HG02943 (cell line): Measurements from ENCODE around the gene IRAK2.
"Not testable (repeated sequence)": the region's sequence is repeated elsewhere in the genome, so short reads cannot be mapped to it uniquely, and the experiment has no call there.

Source experiments
- ATAC-seq: cut with Tn5 transposase; IDR thresholded peaks from one replicate; pipeline ENCODE4 v1.9.1; 2021; ENCODE audit warnings: mild to moderate bottlenecking, low read depth, moderate library complexity; ENCODE audit not compliant: unreplicated experiment

IRAK2 gene

GRCh38 chr3:10248984-10249748 is 84.4 kb downstream of the IRAK2 start:
- ATAC-seq: peak; percentile 18

- ATAC-seq: no peak
These were observed 85.1 kb downstream of the IRAK2 start for GRCh38 chr3:10249833-10250232.

DNA sequence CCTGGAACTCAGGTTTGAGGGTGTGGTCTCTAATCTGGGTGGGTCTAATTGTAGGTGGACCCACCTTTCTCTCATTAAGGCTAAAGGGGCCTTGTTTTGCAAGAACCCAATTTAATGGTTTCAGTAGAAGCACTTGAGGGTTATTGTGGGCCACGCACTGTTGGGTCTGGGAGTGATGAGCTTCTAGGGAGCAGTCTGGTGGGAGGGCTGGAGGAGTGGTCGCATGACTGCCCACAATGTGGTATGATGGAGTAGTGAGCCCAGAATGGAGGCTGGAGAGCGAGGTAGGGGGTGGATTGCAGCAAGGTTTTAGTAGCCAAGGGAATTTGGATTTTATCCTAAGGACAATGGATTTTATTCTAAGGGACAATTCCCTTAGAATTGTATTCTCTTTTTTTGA is 86.3 kb downstream of the IRAK2 start:
- no peak for ATAC-seq

- no peak for ATAC-seq
These were observed 89.0 kb downstream of the IRAK2 start for GRCh38 chr3:10253731-10254130.

- no peak for ATAC-seq
These were observed 91.1 kb downstream of the IRAK2 start for GRCh38 chr3:10255835-10256234.

DNA sequence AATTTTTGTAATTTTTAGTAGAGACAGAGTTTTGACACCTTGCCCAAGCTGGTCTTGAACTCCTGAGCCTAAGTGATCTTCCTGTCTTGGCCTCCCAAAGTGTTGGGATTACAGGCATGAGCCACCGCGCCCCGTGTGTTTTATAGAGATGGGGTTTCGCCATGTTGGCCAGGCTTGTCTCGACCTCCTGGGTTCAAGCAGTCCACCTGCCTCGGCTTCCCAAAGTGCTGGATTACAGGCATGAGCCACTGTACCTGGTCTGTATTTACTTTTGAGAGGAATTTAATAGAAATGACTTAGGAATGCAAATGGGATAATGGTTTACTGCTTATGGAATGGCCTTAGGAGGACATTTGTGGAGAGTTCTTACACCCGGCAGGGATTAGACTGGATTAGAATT is 94.3 kb downstream of the IRAK2 start:
- no peak for ATAC-seq

DNA sequence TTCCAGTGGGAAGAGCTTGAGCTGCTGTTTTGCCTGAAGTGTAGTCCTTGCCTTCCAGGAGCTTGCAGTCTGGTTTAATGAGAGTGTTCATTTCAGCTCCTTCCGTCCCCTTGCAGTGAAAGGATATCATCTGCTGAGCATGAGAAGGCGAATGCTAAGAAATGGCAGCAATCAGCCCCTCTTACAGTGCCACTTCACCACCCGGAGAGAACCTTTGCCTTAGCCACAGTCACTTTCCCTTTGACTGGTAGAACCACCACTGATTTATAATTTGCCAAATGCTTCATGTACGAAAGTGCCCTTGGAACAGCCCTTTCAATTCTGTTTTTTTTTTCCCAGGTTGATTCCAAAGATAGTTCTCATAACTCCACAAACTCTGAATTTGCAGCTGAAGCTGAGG is 95.1 kb downstream of the IRAK2 start:
- ATAC-seq: no peak

- no peak for ATAC-seq
These were observed 95.5 kb downstream of the IRAK2 start for GRCh38 chr3:10260211-10260701.

- ATAC-seq: no peak
These were observed 97.3 kb downstream of the IRAK2 start for GRCh38 chr3:10262027-10262426.

DNA sequence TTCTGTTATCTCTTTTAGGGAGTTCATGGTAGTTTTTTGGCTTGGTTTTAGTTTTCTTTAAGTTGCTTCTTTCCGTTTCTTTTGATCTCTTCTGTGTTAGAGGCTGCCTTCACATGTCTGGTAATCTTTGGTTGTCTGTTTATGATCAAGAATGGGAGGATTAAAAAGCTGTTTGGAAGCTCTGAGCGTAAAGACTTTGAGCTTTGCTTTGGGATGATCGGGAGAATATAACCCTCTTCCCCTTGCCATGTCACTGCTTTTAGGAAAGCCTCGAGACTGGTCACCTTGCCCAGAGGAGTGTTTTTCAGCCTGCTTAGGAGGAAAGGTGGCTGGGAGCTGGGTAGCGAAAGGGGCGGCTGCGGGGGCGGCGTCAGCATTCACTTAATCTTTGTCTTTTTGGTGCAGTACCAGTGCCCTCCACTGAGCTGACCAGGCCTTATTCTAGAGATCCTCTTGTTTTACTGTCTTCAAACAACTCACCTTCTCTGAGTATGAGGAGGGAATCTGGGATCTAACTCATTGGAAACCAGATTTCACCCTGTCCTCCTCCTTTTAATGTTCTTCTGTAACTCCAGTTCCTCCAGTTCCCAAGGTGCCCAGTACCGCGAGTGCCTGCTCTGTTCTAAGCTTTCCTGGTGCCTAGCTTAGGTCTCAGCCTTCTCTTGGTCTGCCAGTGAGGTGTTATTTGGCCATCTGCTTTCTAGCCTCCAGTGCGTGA is 99.1 kb downstream of the IRAK2 start:
- no peak for ATAC-seq

DNA sequence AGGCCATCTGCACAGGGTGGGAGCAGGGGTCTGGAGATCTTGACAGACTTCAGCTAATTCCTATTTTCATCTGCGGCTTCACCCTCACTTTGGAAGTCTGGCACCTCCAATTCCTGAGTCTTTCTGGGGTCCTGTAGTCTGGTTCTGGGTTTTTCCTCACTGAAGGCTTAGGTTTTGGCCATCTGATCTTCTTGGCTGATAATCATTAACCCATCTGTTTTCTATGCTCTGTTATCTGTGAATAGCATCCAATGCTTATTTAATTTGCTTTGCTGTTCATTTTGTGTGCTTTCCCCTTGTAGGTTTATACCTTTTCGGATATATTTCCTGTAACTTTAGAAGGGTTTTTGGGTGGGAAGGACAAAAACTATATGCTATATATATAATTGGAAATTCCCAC is 101.1 kb downstream of the IRAK2 start:
- ATAC-seq: no peak

- not testable (repeated sequence) for ATAC-seq
These were observed 102.2 kb downstream of the IRAK2 start for GRCh38 chr3:10266936-10267335.

GRCh38 chr3:10268116-10268515 is 103.4 kb downstream of the IRAK2 start:
- no peak for ATAC-seq

DNA sequence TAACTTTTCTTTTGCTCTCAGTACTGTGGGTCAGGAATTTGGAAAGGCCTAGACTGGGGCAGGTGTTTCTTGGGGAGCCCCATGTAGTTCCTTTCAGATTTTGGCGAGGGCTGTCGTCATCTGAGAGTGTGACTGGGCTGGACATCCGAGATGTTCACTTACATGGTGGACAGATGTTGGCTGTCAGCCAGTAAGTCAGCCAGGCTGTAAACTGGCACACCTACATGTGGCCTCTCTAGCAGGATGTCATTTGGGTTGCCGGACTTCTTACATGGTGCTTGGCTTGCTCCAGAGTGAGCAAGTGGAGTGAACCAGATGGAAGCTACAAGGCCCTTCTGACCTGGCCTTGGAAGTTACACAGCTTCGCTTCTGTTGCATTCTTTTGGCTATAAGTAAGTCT is 104.2 kb downstream of the IRAK2 start:
- ATAC-seq: no peak

DNA sequence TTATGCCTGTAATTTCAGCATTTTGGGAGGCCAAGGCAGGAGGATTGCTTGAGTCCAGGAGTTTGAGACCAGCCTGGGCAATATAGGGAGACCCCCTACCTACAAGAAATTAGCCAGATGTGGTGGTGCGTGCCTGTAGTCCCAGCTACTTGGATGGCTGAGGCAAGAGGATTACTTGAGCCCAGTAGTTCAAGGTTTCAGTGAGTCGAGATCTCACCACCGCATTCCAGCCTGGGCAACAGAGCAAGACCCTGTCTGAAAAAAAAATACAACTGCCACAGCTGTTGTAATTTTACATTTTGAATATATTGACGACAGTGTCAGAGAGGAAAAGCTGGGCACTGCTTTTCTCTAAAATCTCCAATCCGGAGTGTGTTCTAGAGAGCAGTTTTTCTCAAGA is 104.7 kb downstream of the IRAK2 start:
- no peak for ATAC-seq

DNA sequence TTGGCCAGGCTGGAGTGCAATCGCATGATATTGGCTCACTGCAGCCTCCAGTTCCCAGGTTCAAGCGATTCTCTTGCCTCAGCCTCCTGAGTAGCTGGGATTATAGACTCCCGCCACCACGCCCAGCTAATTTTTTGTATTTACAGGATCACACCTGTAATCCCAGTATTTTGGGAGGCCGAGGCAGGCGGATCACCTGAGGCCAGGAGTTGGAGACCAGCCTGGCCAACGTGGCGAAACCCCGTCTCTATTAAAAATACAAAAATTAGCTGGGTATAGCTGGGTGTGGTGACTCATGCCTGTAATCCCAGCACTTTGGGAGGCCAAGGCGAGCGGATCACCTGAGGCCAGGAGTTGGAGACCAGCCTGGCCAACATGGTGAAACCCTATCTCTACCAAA is 107.8 kb downstream of the IRAK2 start:
- ATAC-seq: not testable (repeated sequence)

GRCh38 chr3:10272977-10273376 is 108.3 kb downstream of the IRAK2 start:
- ATAC-seq: no peak

GRCh38 chr3:10273702-10274305 is 109.1 kb downstream of the IRAK2 start:
- ATAC-seq: no peak

DNA sequence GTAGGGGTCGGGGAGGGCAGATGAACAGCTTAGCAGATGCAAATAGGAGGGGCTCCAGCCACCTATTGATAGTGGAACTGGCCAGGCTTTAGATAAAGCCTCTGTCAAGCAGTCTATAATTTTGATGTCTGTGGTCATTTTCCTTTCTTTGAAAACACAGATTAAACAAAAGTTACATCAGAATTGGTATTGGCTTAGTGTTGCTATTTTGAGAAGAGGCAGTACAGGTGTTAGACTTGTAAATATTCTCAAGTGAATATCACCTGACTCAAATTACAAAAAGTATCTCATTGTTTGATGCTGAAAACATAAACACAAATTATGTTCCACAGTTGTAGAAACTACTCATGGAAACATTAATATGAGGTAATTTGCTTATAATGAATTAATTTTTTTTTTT is 109.9 kb downstream of the IRAK2 start:
- ATAC-seq: no peak

- ATAC-seq: no peak
These were observed 112.5 kb downstream of the IRAK2 start for GRCh38 chr3:10277115-10277625.

- no peak for ATAC-seq
These were observed 113.8 kb downstream of the IRAK2 start for GRCh38 chr3:10278501-10278900.
